SJCRH30 (cell line): ENCODE measurements around the gene WTIP. TPM values are rescaled to one million over a fixed set of nuclear protein-coding genes. Genes with fewer than 3 reads are reported as not detected.
"Not testable (repeated sequence)": the region's sequence is repeated elsewhere in the genome, so short reads cannot be mapped to it uniquely, and the experiment has no call there.

Experiments
- DNase-seq, 2 experiments: peaks; one replicate each; pipeline ENCODE4 v3.0.0-alpha.2; 2015 to 2020
- H3K27ac ChIP-seq: fragments of 250-450 bp; sonication (Bioruptor Pico); 2 replicates; pipeline ENCODE4 v1.5.1; 2020; ENCODE audit warnings: mild to moderate bottlenecking, moderate library complexity
- H3K27me3 ChIP-seq: fragments of 250-450 bp; sonication (Bioruptor Pico); 2 replicates; pipeline ENCODE4 v1.5.1; 2020; ENCODE audit warnings: mild to moderate bottlenecking, moderate library complexity
- H3K36me3 ChIP-seq: fragments of 250-450 bp; sonication (Bioruptor Pico); 2 replicates; pipeline ENCODE4 v1.5.1; 2020; ENCODE audit warnings: mild to moderate bottlenecking, moderate library complexity
- H3K4me1 ChIP-seq: fragments of 250-450 bp; sonication (Bioruptor Pico); 2 replicates; pipeline ENCODE4 v1.5.1; 2020; ENCODE audit warnings: mild to moderate bottlenecking, moderate library complexity
- H3K4me3 ChIP-seq: fragments of 250-450 bp; sonication (Bioruptor Pico); 2 replicates; pipeline ENCODE4 v1.5.1; 2020; ENCODE audit warnings: mild to moderate bottlenecking, moderate library complexity
- H3K9me3 ChIP-seq: fragments of 250-450 bp; sonication (Bioruptor Pico); replicated peaks from 2 replicates; pipeline ENCODE4 v1.5.1; 2020; ENCODE audit warnings: mild to moderate bottlenecking, moderate library complexity
- total RNA-seq: library from RNA; depleted of rRNA; stranded (reverse); fragments of >200 nt; shearing (Covaris generic); gene quantifications from 2 replicates; pipeline ENCODE4 v1.2.3, GENCODE V29; 2014

WTIP gene
- total RNA-seq, 1 experiment from 2014 or later: 15.9 TPM

- H3K27ac ChIP-seq: no peak overlapping the region
- no peak for DNase-seq
- H3K4me3 ChIP-seq: no peak overlapping the region
Measured at GRCh38 chr19:34471906-34472700, 9.5 kb upstream of the WTIP start.

GRCh38 chr19:34474233-34474989 lies 7.1 kb upstream of the WTIP start:
- no peak for DNase-seq
- Histone ChIP-seq H3K27me3 (no peaks in the 10 kb centered on the region), H3K27ac (no peak overlapping the region), H3K4me3 (no peak overlapping the region), H3K4me1 (no peaks in the 10 kb centered on the region), H3K36me3 (peaks cover 41% of the 10 kb centered on the region), H3K9me3 (no peaks in the 10 kb centered on the region)

More at GRCh38 chr19:34471906-34472700, 9.5 kb upstream of the WTIP start:
- no peaks in the 10 kb centered on the region for H3K4me1 ChIP-seq
- peaks cover 56% of the 10 kb centered on the region for H3K36me3 ChIP-seq
- H3K27me3 ChIP-seq: no peaks in the 10 kb centered on the region
- H3K9me3 ChIP-seq: no peaks in the 10 kb centered on the region

GRCh38 chr19:34475026-34475974 lies 6.3 kb upstream of the WTIP start:
- Histone ChIP-seq H3K9me3 (no peaks in the 10 kb centered on the region), H3K4me3 (no peak overlapping the region), H3K36me3 (peaks cover 32% of the 10 kb centered on the region), H3K4me1 (no peaks in the 10 kb centered on the region), H3K27ac (no peak overlapping the region), H3K27me3 (no peaks in the 10 kb centered on the region)
- DNase-seq: no peak

GRCh38 chr19:34475975-34476594 lies 5.5 kb upstream of the WTIP start:
- DNase-seq: no peak
- no peaks in the 10 kb centered on the region for H3K27me3 ChIP-seq
- no peaks in the 10 kb centered on the region for H3K9me3 ChIP-seq
- peaks cover 26% of the 10 kb centered on the region for H3K36me3 ChIP-seq
- H3K27ac ChIP-seq: no peak overlapping the region
- no peaks in the 10 kb centered on the region for H3K4me1 ChIP-seq
- no peak overlapping the region for H3K4me3 ChIP-seq

- not testable (repeated sequence) for H3K36me3 ChIP-seq, H3K9me3 ChIP-seq, H3K4me1 ChIP-seq, DNase-seq, H3K27me3 ChIP-seq, H3K4me3 ChIP-seq, H3K27ac ChIP-seq
Measured at GRCh38 chr19:34478496-34478895, 3.1 kb upstream of the WTIP start.

GRCh38 chr19:34479396-34479795 lies 2.2 kb upstream of the WTIP start:
- Histone ChIP-seq H3K9me3 (no peaks in the 10 kb centered on the region), H3K4me3 (no peak overlapping the region), H3K27me3 (no peaks in the 10 kb centered on the region), H3K4me1 (no peaks in the 10 kb centered on the region), H3K27ac (no peak overlapping the region), H3K36me3 (no peaks in the 10 kb centered on the region)
- DNase-seq: no peak

- no peaks in the 10 kb centered on the region for H3K4me1 ChIP-seq
- no peaks in the 10 kb centered on the region for H3K9me3 ChIP-seq
- no peaks in the 10 kb centered on the region for H3K36me3 ChIP-seq
- no peak overlapping the region for H3K27ac ChIP-seq
- H3K27me3 ChIP-seq: no peaks in the 10 kb centered on the region
- DNase-seq: no peak
- peak overlapping the region; percentile 64 for H3K4me3 ChIP-seq
Measured at GRCh38 chr19:34480491-34480890, 1.1 kb upstream of the WTIP start.

GRCh38 chr19:34481861-34482379 lies 362 bp downstream of the WTIP start:
- no peaks in the 10 kb centered on the region for H3K9me3 ChIP-seq

GRCh38 chr19:34482380-34483250 lies 1.1 kb downstream of the WTIP start:
- DNase-seq: peak; percentile 49 to 50
- H3K4me3 ChIP-seq: peak overlapping the region; percentile 64
- no peaks in the 10 kb centered on the region for H3K36me3 ChIP-seq
- no peak overlapping the region for H3K27ac ChIP-seq
- no peaks in the 10 kb centered on the region for H3K27me3 ChIP-seq
- no peaks in the 10 kb centered on the region for H3K4me1 ChIP-seq
- H3K9me3 ChIP-seq: no peaks in the 10 kb centered on the region

More at GRCh38 chr19:34481861-34482379, 362 bp downstream of the WTIP start:
- Histone ChIP-seq H3K4me1 (no peaks in the 10 kb centered on the region), H3K27me3 (no peaks in the 10 kb centered on the region), H3K4me3 (peak overlapping the region; percentile 64), H3K27ac (no peak overlapping the region), H3K36me3 (no peaks in the 10 kb centered on the region)
- DNase-seq: peak; percentile 30 to 44

GRCh38 chr19:34484328-34484727 lies 2.8 kb downstream of the WTIP start:
- no peak for DNase-seq
- Histone ChIP-seq H3K36me3 (no peaks in the 10 kb centered on the region), H3K4me1 (no peaks in the 10 kb centered on the region), H3K4me3 (no peak overlapping the region), H3K27me3 (no peaks in the 10 kb centered on the region), H3K27ac (no peak overlapping the region), H3K9me3 (no peaks in the 10 kb centered on the region)

- Histone ChIP-seq H3K4me1 (no peaks in the 10 kb centered on the region), H3K4me3 (no peak overlapping the region), H3K9me3 (no peaks in the 10 kb centered on the region), H3K27ac (no peak overlapping the region), H3K27me3 (no peaks in the 10 kb centered on the region), H3K36me3 (no peaks in the 10 kb centered on the region)
- no peak for DNase-seq
Measured at GRCh38 chr19:34485831-34486230, 4.3 kb downstream of the WTIP start.

- H3K4me1 ChIP-seq: no peaks in the 10 kb centered on the region
- H3K4me3 ChIP-seq: no peak overlapping the region
- H3K9me3 ChIP-seq: no peaks in the 10 kb centered on the region
- H3K27me3 ChIP-seq: no peaks in the 10 kb centered on the region
- 0 out of 2 replicates have a peak, but pooled peaks cover under 1% of the 10 kb centered on the region for H3K36me3 ChIP-seq
- H3K27ac ChIP-seq: no peak overlapping the region
- no peak for DNase-seq
Measured at GRCh38 chr19:34487651-34488051, 6.1 kb downstream of the WTIP start.

- no peak overlapping the region for H3K4me3 ChIP-seq
- DNase-seq: no peak
- H3K27me3 ChIP-seq: no peaks in the 10 kb centered on the region
- H3K9me3 ChIP-seq: no peaks in the 10 kb centered on the region
- no peaks in the 10 kb centered on the region for H3K4me1 ChIP-seq
- H3K27ac ChIP-seq: no peak overlapping the region
- H3K36me3 ChIP-seq: 0 out of 2 replicates have a peak, but pooled peaks cover 3% of the 10 kb centered on the region
Measured at GRCh38 chr19:34489175-34489574, 7.6 kb downstream of the WTIP start.
